AG04450 (cell line): Measurements from ENCODE around the gene RBM28. TPM values are rescaled to one million over a fixed set of nuclear protein-coding genes. Genes with fewer than 3 reads are reported as not detected.

ENCODE experiments used
- CTCF ChIA-PET: fragments of 300-600, 350-600 bp; formaldehyde crosslinking; extraction: SDS; loops from one replicate; lab custom pipeline; 2022; ENCODE audit warnings: antibody characterized with exemption, inconsistent platforms; lab: Charles Lee
- POLR2A ChIA-PET: fragments of 350-600 bp; formaldehyde crosslinking; extraction: SDS; loops from one replicate; lab custom pipeline; 2021; ENCODE audit warnings: antibody characterized with exemption, inconsistent platforms; lab: Yijun Ruan, JAX
- DNase-seq: peaks from one replicate; pipeline ENCODE4 v3.0.0-alpha.2; 2011; ENCODE audit warnings: low read depth, low spot score
- H3K27ac ChIP-seq: one replicate; pipeline ENCODE4 v1.5.1; 2012; ENCODE audit warnings: low read depth, low read length, control low read depth
- H3K27me3 ChIP-seq: one replicate; pipeline ENCODE4 v1.6.0; 2012; ENCODE audit warnings: low read length; ENCODE audit not compliant: control insufficient read depth, insufficient read depth
- H3K4me3 ChIP-seq: 2 replicates; pipeline ENCODE4 v1.5.1; 2011; ENCODE audit warnings: mild to moderate bottlenecking, low read depth, low read length, control low read depth
- H3K9me3 ChIP-seq: 2 replicates; pipeline ENCODE4 v1.5.1; 2012; ENCODE audit warnings: low read length; ENCODE audit not compliant: control insufficient read depth, insufficient read depth
- polyA plus RNA-seq: library from polyadenylated mRNA; depleted of rRNA; stranded (reverse); fragments of >200 nt; gene quantifications from 2 replicates; pipeline ENCODE4 v1.2.3, GENCODE V29; 2011
- TF ChIP-seq, protein P1 (sequence below): IDR thresholded peaks from 2 replicates; pipeline ENCODE4 v1.5.1; 2011; ENCODE audit warnings: low read depth, low read length, control low read depth, inconsistent platforms

The RBM28 gene
- polyA plus RNA-seq, 1 experiment, result 19.0 TPM

DNA sequence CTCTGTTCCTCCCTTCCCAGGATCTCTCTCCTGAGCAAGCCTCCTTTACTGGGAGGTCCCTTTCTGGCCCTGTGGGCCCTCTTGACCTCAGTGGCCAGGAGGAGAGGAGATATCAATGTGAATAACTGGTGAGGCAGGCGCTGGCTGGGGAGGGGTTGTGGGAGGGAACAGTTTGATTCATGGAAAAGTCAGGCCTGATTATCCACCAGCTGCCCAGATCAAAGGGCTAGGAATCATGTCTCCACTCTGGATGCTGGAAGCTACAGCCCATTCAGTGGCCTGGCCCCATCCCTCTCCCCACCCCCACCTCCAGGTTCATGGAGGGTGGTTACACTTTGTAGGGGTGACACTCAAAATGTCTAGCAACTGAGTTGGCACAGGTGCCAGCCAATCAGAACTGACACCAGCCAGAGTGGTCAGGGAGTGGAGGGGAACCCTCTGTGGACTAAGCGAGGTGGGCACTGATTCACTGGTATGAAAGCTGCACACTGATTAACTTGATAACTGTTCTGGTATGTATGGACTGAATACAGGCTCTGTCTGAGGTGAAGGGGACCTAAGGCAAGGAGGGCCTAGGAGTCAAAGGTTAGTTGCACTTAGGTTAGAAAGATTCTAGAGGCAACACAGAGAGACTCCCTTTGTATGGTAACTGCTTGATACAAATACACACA lies 13.0 kb upstream of the RBM28 start:
- POLR2A ChIA-PET, result no interaction called here
- no peak for DNase-seq
- no peak overlapping the region for H3K4me3 ChIP-seq
- no peak overlapping the region for H3K27ac ChIP-seq
- peaks cover 73% of the 10 kb centered on the region for H3K27me3 ChIP-seq
- CTCF ChIA-PET, result interaction anchor here (1.1 to 4.7 kb wide), 3 partner anchors 9 to 32 kb away, joined by 4 to 34 read pairs (median 4); no protein-coding TSS in a partner anchor
- no peaks in the 10 kb centered on the region for H3K9me3 ChIP-seq
- TF ChIP-seq, protein P1, sequence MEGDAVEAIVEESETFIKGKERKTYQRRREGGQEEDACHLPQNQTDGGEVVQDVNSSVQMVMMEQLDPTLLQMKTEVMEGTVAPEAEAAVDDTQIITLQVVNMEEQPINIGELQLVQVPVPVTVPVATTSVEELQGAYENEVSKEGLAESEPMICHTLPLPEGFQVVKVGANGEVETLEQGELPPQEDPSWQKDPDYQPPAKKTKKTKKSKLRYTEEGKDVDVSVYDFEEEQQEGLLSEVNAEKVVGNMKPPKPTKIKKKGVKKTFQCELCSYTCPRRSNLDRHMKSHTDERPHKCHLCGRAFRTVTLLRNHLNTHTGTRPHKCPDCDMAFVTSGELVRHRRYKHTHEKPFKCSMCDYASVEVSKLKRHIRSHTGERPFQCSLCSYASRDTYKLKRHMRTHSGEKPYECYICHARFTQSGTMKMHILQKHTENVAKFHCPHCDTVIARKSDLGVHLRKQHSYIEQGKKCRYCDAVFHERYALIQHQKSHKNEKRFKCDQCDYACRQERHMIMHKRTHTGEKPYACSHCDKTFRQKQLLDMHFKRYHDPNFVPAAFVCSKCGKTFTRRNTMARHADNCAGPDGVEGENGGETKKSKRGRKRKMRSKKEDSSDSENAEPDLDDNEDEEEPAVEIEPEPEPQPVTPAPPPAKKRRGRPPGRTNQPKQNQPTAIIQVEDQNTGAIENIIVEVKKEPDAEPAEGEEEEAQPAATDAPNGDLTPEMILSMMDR, result no peak

DNA sequence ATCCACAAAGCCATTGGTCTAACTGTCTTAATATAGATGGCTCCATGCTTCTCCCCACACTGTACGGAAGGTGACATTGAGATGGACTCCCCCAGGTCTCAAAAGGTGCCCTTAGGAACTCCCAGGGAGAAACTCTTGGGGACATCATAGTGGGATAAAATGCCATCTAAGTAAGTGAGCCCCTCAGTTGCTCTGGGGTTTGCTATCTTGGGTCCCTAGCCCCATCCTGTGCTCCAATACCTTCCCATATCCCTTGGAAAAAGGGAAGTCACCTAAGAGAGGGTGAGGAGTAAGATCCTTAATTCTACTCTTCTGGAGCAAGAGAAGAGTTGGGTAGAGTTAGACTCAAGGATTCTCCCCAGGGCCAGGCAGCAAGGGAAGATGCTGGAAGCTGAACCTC lies 9.9 kb upstream of the RBM28 start:
- Histone ChIP-seq H3K4me3 (no peak overlapping the region), H3K27me3 (peaks cover 74% of the 10 kb centered on the region), H3K9me3 (no peaks in the 10 kb centered on the region; the same call in 1 of the 2 replicates), H3K27ac (no peak overlapping the region)
- CTCF ChIA-PET, result interaction anchor here (1.0 to 1.4 kb wide), 3 partner anchors 34 to 44 kb away, joined by 6 to 12 read pairs (median 6); no protein-coding TSS in a partner anchor
- DNase-seq, result no peak
- POLR2A ChIA-PET, result no interaction called here
- TF ChIP-seq, protein P1, result no peak

- CTCF ChIA-PET, result interaction anchor here (0.6 to 1.4 kb wide), 4 partner anchors 26 to 45 kb away, joined by 6 to 12 read pairs (median 8); no protein-coding TSS in a partner anchor
These were observed 9.5 kb upstream of the RBM28 start for GRCh38 chr7:128353189-128353588.

GRCh38 chr7:128352636-128353035 lies 8.9 kb upstream of the RBM28 start:
- CTCF ChIA-PET, result interaction anchor here (0.6 to 1.4 kb wide), 4 partner anchors 25 to 45 kb away, joined by 6 to 12 read pairs (median 8); no protein-coding TSS in a partner anchor

More at GRCh38 chr7:128353189-128353588, 9.5 kb upstream of the RBM28 start:
- Histone ChIP-seq H3K4me3 (no peak overlapping the region), H3K27ac (no peak overlapping the region), H3K9me3 (no peaks in the 10 kb centered on the region; the same call in 1 of the 2 replicates), H3K27me3 (peaks cover 74% of the 10 kb centered on the region)
- POLR2A ChIA-PET, result no interaction called here
- DNase-seq, result no peak
- TF ChIP-seq, protein P1, result no peak

More at GRCh38 chr7:128352636-128353035, 8.9 kb upstream of the RBM28 start:
- no peak overlapping the region for H3K27ac ChIP-seq
- H3K4me3 ChIP-seq, result no peak overlapping the region
- H3K9me3 ChIP-seq, result no peaks in the 10 kb centered on the region; the same call in 1 of the 2 replicates
- POLR2A ChIA-PET, result no interaction called here
- no peak for DNase-seq
- peaks cover 73% of the 10 kb centered on the region for H3K27me3 ChIP-seq
- TF ChIP-seq, protein P1, result no peak
